ENCODE data around the gene OPN1MW3. TPM values are rescaled to one million over a fixed set of nuclear protein-coding genes. Genes with fewer than 3 reads are reported as not detected.
"Not testable (repeated sequence)": the region's sequence is repeated elsewhere in the genome, so short reads cannot be mapped to it uniquely, and the experiment has no call there.

Gene OPN1MW3
- polyA plus RNA-seq, 1 donor (not counting 4 experiments of a cell fraction or from before 2014, with no cell fraction given) = not detected

GRCh38 chrX:154225292-154225691 lies 32.1 kb upstream of the OPN1MW3 start:
- not testable (repeated sequence) for FAIRE-seq; DNase-seq (ENCODE audit: low read depth, low spot score)

DNA sequence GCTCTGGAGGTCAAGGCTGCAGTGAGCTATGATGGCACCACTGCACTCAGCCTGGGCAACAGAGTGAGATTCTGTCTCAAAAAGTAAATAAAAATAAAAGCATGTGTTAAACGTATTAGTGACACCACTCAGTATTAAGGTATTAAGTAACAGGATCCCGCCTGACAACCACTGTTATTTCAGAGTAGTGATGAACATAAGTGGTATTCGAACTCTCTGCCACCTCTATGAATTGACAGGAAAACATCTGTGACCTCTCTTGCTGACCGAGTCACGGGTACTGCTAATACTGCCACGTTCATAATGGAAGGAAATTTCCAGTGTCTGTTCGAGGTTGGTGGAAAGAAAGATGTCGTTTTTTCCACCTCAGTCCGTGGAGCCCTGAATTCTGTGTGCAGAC lies 30.7 kb upstream of the OPN1MW3 start:
- DNase-seq (ENCODE audit: low read depth, low spot score); H3K4me3 ChIP-seq (ENCODE audit: control insufficient read depth in 2 of 3, extremely low read depth in 1 of 3, insufficient read depth in 2 of 3, low read depth in 1 of 3, low read length in 3 of 3); dilution Hi-C loops (cut with MboI; ENCODE audit: extremely low pct_ligation_motif_present, low sequenced_read_pairs); H4K20me1 ChIP-seq (ENCODE audit: control insufficient read depth, extremely low read depth, insufficient read depth, low read length); FAIRE-seq; H2AFZ ChIP-seq (ENCODE audit: control insufficient read depth, low read length); H3K79me2 ChIP-seq (ENCODE audit: control insufficient read depth, insufficient read depth, low read length); H3K36me3 ChIP-seq (ENCODE audit: control insufficient read depth in 2 of 2, extremely low read depth in 1 of 2, insufficient read depth in 2 of 2, low read length in 2 of 2); H3K9ac ChIP-seq (ENCODE audit: control insufficient read depth, extremely low read depth, insufficient read depth, low read length); H3K27ac ChIP-seq (ENCODE audit: control insufficient read depth, insufficient read depth, low read length); H3K27me3 ChIP-seq (ENCODE audit: control insufficient read depth, extremely low read depth, insufficient read depth, low read length); H3K4me1 ChIP-seq (ENCODE audit: control insufficient read depth, extremely low read depth, insufficient read depth, low read length); H3K9me3 ChIP-seq (ENCODE audit: control insufficient read depth, low read depth, low read length); H3K4me2 ChIP-seq (ENCODE audit: control insufficient read depth, extremely low read depth, insufficient read depth, low read depth, low read length); H3K9me1 ChIP-seq (ENCODE audit: control insufficient read depth, extremely low read depth, insufficient read depth, low read length): not testable (repeated sequence)

More at GRCh38 chrX:154225292-154225691, 32.1 kb upstream of the OPN1MW3 start:
- H3K4me3 ChIP-seq (ENCODE audit: control insufficient read depth in 2 of 3, extremely low read depth in 1 of 3, insufficient read depth in 2 of 3, low read depth in 1 of 3, low read length in 3 of 3); H3K4me1 ChIP-seq (ENCODE audit: control insufficient read depth, extremely low read depth, insufficient read depth, low read length); H2AFZ ChIP-seq (ENCODE audit: control insufficient read depth, low read length); H3K9me1 ChIP-seq (ENCODE audit: control insufficient read depth, extremely low read depth, insufficient read depth, low read length); H3K9ac ChIP-seq (ENCODE audit: control insufficient read depth, extremely low read depth, insufficient read depth, low read length); H3K36me3 ChIP-seq (ENCODE audit: control insufficient read depth in 2 of 2, extremely low read depth in 1 of 2, insufficient read depth in 2 of 2, low read length in 2 of 2); H3K79me2 ChIP-seq (ENCODE audit: control insufficient read depth, insufficient read depth, low read length); H3K27me3 ChIP-seq (ENCODE audit: control insufficient read depth, extremely low read depth, insufficient read depth, low read length); H3K9me3 ChIP-seq (ENCODE audit: control insufficient read depth, low read depth, low read length); H3K4me2 ChIP-seq (ENCODE audit: control insufficient read depth, extremely low read depth, insufficient read depth, low read depth, low read length); dilution Hi-C loops (cut with MboI; ENCODE audit: extremely low pct_ligation_motif_present, low sequenced_read_pairs); H4K20me1 ChIP-seq (ENCODE audit: control insufficient read depth, extremely low read depth, insufficient read depth, low read length); H3K27ac ChIP-seq (ENCODE audit: control insufficient read depth, insufficient read depth, low read length): not testable (repeated sequence)

- H3K4me3 ChIP-seq (ENCODE audit: control insufficient read depth in 2 of 3, extremely low read depth in 1 of 3, insufficient read depth in 2 of 3, low read depth in 1 of 3, low read length in 3 of 3); H3K27me3 ChIP-seq (ENCODE audit: control insufficient read depth, extremely low read depth, insufficient read depth, low read length); H3K4me1 ChIP-seq (ENCODE audit: control insufficient read depth, extremely low read depth, insufficient read depth, low read length); FAIRE-seq; dilution Hi-C loops (cut with MboI; ENCODE audit: extremely low pct_ligation_motif_present, low sequenced_read_pairs); H3K27ac ChIP-seq (ENCODE audit: control insufficient read depth, insufficient read depth, low read length); H3K9me3 ChIP-seq (ENCODE audit: control insufficient read depth, low read depth, low read length); H2AFZ ChIP-seq (ENCODE audit: control insufficient read depth, low read length); DNase-seq (ENCODE audit: low read depth, low spot score); H3K36me3 ChIP-seq (ENCODE audit: control insufficient read depth in 2 of 2, extremely low read depth in 1 of 2, insufficient read depth in 2 of 2, low read length in 2 of 2); H3K4me2 ChIP-seq (ENCODE audit: control insufficient read depth, extremely low read depth, insufficient read depth, low read depth, low read length); H3K79me2 ChIP-seq (ENCODE audit: control insufficient read depth, insufficient read depth, low read length); H3K9me1 ChIP-seq (ENCODE audit: control insufficient read depth, extremely low read depth, insufficient read depth, low read length); H3K9ac ChIP-seq (ENCODE audit: control insufficient read depth, extremely low read depth, insufficient read depth, low read length); H4K20me1 ChIP-seq (ENCODE audit: control insufficient read depth, extremely low read depth, insufficient read depth, low read length): not testable (repeated sequence)
Measured at GRCh38 chrX:154231443-154231842, 25.9 kb upstream of the OPN1MW3 start.

- H3K4me3 ChIP-seq (ENCODE audit: control insufficient read depth in 2 of 3, extremely low read depth in 1 of 3, insufficient read depth in 2 of 3, low read depth in 1 of 3, low read length in 3 of 3); H3K36me3 ChIP-seq (ENCODE audit: control insufficient read depth in 2 of 2, extremely low read depth in 1 of 2, insufficient read depth in 2 of 2, low read length in 2 of 2); H3K27me3 ChIP-seq (ENCODE audit: control insufficient read depth, extremely low read depth, insufficient read depth, low read length); H3K9me1 ChIP-seq (ENCODE audit: control insufficient read depth, extremely low read depth, insufficient read depth, low read length); H4K20me1 ChIP-seq (ENCODE audit: control insufficient read depth, extremely low read depth, insufficient read depth, low read length); FAIRE-seq; dilution Hi-C loops (cut with MboI; ENCODE audit: extremely low pct_ligation_motif_present, low sequenced_read_pairs); H3K79me2 ChIP-seq (ENCODE audit: control insufficient read depth, insufficient read depth, low read length); H3K9ac ChIP-seq (ENCODE audit: control insufficient read depth, extremely low read depth, insufficient read depth, low read length); DNase-seq (ENCODE audit: low read depth, low spot score); H3K27ac ChIP-seq (ENCODE audit: control insufficient read depth, insufficient read depth, low read length); H3K4me1 ChIP-seq (ENCODE audit: control insufficient read depth, extremely low read depth, insufficient read depth, low read length); H3K9me3 ChIP-seq (ENCODE audit: control insufficient read depth, low read depth, low read length); H2AFZ ChIP-seq (ENCODE audit: control insufficient read depth, low read length); H3K4me2 ChIP-seq (ENCODE audit: control insufficient read depth, extremely low read depth, insufficient read depth, low read depth, low read length): not testable (repeated sequence)
Measured at GRCh38 chrX:154233620-154234019, 23.8 kb upstream of the OPN1MW3 start.

- H3K9me1 ChIP-seq (ENCODE audit: control insufficient read depth, extremely low read depth, insufficient read depth, low read length); H3K27me3 ChIP-seq (ENCODE audit: control insufficient read depth, extremely low read depth, insufficient read depth, low read length); H3K9me3 ChIP-seq (ENCODE audit: control insufficient read depth, low read depth, low read length); FAIRE-seq; H3K9ac ChIP-seq (ENCODE audit: control insufficient read depth, extremely low read depth, insufficient read depth, low read length); H3K79me2 ChIP-seq (ENCODE audit: control insufficient read depth, insufficient read depth, low read length); H3K36me3 ChIP-seq (ENCODE audit: control insufficient read depth in 2 of 2, extremely low read depth in 1 of 2, insufficient read depth in 2 of 2, low read length in 2 of 2); H4K20me1 ChIP-seq (ENCODE audit: control insufficient read depth, extremely low read depth, insufficient read depth, low read length); H3K4me1 ChIP-seq (ENCODE audit: control insufficient read depth, extremely low read depth, insufficient read depth, low read length); H2AFZ ChIP-seq (ENCODE audit: control insufficient read depth, low read length); DNase-seq (ENCODE audit: low read depth, low spot score); H3K4me3 ChIP-seq (ENCODE audit: control insufficient read depth in 2 of 3, extremely low read depth in 1 of 3, insufficient read depth in 2 of 3, low read depth in 1 of 3, low read length in 3 of 3); H3K27ac ChIP-seq (ENCODE audit: control insufficient read depth, insufficient read depth, low read length); H3K4me2 ChIP-seq (ENCODE audit: control insufficient read depth, extremely low read depth, insufficient read depth, low read depth, low read length); dilution Hi-C loops (cut with MboI; ENCODE audit: extremely low pct_ligation_motif_present, low sequenced_read_pairs): not testable (repeated sequence)
Measured at GRCh38 chrX:154238939-154239559, 18.3 kb upstream of the OPN1MW3 start.

All from keratinocyte (primary cell).